SH-SY5Y (cell line): ENCODE measurements around the gene LIPN.

Experiments used
- GATA2 ChIP-seq: IDR thresholded peaks from 2 replicates; pipeline ENCODE4 v1.6.1; 2011; ENCODE audit warnings: mild to moderate bottlenecking, low read depth, low read length
- GATA3 ChIP-seq: IDR thresholded peaks from 2 replicates; pipeline ENCODE4 v1.6.1; 2011; ENCODE audit warnings: low read depth, mild to moderate bottlenecking, low read length, moderate library complexity

DNA sequence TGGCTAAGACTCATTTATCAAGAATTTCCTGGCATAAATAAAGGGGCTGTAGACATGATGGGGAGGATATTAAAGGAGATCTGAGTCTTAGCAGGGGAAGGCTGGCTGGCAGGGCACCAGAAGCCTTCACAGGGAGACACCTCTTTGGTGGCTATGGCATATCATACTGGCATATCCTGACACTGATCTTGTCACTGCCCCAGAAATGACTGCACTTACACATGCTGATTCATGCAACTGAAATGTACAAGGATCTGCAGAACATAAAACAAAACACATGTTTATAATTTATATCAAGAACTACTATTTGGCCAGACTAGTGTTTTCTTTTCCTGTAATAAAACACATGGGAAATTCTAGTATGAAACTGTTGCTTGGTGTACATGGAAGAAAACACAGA lies 5.5 kb upstream of the LIPN start:
- peak; percentile 61 for TF ChIP-seq GATA2
- TF ChIP-seq GATA3 = no peak
